HuH-7.5 (cell line): ENCODE data around the gene RPL27A.
"Not testable (repeated sequence)": the region's sequence is repeated elsewhere in the genome, so short reads cannot be mapped to it uniquely, and the experiment has no call there.

Experiments used
- DNase-seq: peaks from one replicate; pipeline ENCODE4 v3.0.0; 2011; ENCODE audit warnings: low spot score

The RPL27A gene

GRCh38 chr11:8682303-8683114 lies at the start of gene RPL27A, which contains the start of gene TRIM66:
RPL27A (plus strand) TSS chr11:8682792; CDS start chr11:8682814, 22 bp downstream.
TRIM66 (minus strand) TSS chr11:8682665; CDS start chr11:8672274, 10,391 bp downstream.
- peak; percentile 61 for DNase-seq

GRCh38 chr11:8634498-8634897 lies 48.1 kb upstream of the RPL27A start:
- DNase-seq = no peak

GRCh38 chr11:8636127-8636526 lies 46.5 kb upstream of the RPL27A start:
- no peak for DNase-seq

- no peak for DNase-seq
Measured at GRCh38 chr11:8638300-8638699, 44.3 kb upstream of the RPL27A start.

- no peak for DNase-seq
Measured at GRCh38 chr11:8639655-8640054, 42.9 kb upstream of the RPL27A start.

- no peak for DNase-seq
Measured at GRCh38 chr11:8640267-8640906, 42.2 kb upstream of the RPL27A start.

- no peak for DNase-seq
Measured at GRCh38 chr11:8641332-8641731, 41.3 kb upstream of the RPL27A start.

- no peak for DNase-seq
Measured at GRCh38 chr11:8642196-8642841, 40.3 kb upstream of the RPL27A start.

GRCh38 chr11:8646873-8647272 lies 35.7 kb upstream of the RPL27A start:
- DNase-seq = no peak

- no peak for DNase-seq
Measured at GRCh38 chr11:8649361-8649760, 33.2 kb upstream of the RPL27A start.

- no peak for DNase-seq
Measured at GRCh38 chr11:8650401-8650990, 32.1 kb upstream of the RPL27A start.

- no peak for DNase-seq
Measured at GRCh38 chr11:8652140-8652539, 30.5 kb upstream of the RPL27A start.

GRCh38 chr11:8654503-8654902 lies 28.1 kb upstream of the RPL27A start:
- no peak for DNase-seq

- DNase-seq = no peak
Measured at GRCh38 chr11:8656291-8656690, 26.3 kb upstream of the RPL27A start.

- DNase-seq = no peak
Measured at GRCh38 chr11:8658321-8659057, 24.1 kb upstream of the RPL27A start.

GRCh38 chr11:8661001-8661795 lies 21.4 kb upstream of the RPL27A start:
- no peak for DNase-seq

GRCh38 chr11:8665222-8665621 lies 17.4 kb upstream of the RPL27A start:
- DNase-seq = no peak

GRCh38 chr11:8670081-8670480 lies 12.5 kb upstream of the RPL27A start:
- DNase-seq = not testable (repeated sequence)

- DNase-seq = no peak
Measured at GRCh38 chr11:8671193-8671612, 11.4 kb upstream of the RPL27A start.

GRCh38 chr11:8671651-8672062 lies 10.9 kb upstream of the RPL27A start:
- no peak for DNase-seq

GRCh38 chr11:8672346-8672745 lies 10.2 kb upstream of the RPL27A start:
- no peak for DNase-seq
